Lung microvascular endothelial cell (primary cell): ENCODE data around the gene PADI6. TPM values are rescaled to one million over a fixed set of nuclear protein-coding genes. Genes with fewer than 3 reads are reported as not detected.

Experiments
- DNase-seq, 2 donors: peaks; one replicate each; pipeline versions ENCODE4 v3.0.0 to v3.0.0-alpha.2; 2010; ENCODE audit warnings: low read depth in 2 of 2
- total RNA-seq: library from RNA; depleted of rRNA; stranded (reverse); fragments of >200 nt; gene quantifications from 2 replicates; pipeline ENCODE4 v1.2.1, GENCODE V29; 2014

The PADI6 gene
- total RNA-seq, 1 donor from 2014 or later, result not detected

DNA sequence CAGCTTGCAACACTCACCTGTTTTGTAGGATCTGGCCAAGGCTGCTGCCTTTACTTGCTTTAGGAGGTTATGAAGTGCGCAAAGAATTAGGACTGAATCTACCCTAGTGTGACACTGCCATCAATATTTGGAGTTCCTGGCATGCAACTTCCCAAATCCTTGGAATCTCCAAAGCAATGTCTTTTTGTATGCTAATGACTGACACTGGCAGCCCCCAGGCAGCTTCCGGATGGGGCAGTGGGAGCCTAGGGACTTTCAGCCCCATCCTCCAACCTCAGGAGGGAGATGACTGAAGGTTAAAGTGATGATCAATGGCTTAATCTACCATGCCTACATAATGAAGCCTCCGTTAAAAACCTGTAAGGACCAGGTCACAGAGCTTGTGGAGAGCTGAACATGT, 62.0 kb downstream of the PADI6 start:
- DNase-seq, result no peak

DNA sequence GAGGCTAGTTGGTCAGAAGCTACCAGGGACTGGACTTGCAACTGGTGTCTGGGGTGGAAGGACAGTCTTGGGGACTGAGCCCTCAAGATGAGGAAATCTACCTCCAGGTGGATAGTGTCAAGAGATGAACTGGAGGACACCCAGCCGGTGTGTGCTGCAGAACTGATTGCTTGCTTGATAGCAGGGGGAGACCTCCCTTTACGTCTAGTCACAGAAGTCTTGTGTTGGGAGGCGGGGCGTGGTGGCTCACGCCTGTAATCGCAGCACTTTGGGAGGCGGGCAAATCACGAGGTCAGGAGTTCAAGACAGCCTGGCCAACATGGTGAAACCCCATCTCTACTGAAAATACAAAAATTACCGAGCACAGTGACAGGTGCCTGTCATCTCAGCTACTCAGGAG, 62.6 kb downstream of the PADI6 start:
- no peak for DNase-seq

DNA sequence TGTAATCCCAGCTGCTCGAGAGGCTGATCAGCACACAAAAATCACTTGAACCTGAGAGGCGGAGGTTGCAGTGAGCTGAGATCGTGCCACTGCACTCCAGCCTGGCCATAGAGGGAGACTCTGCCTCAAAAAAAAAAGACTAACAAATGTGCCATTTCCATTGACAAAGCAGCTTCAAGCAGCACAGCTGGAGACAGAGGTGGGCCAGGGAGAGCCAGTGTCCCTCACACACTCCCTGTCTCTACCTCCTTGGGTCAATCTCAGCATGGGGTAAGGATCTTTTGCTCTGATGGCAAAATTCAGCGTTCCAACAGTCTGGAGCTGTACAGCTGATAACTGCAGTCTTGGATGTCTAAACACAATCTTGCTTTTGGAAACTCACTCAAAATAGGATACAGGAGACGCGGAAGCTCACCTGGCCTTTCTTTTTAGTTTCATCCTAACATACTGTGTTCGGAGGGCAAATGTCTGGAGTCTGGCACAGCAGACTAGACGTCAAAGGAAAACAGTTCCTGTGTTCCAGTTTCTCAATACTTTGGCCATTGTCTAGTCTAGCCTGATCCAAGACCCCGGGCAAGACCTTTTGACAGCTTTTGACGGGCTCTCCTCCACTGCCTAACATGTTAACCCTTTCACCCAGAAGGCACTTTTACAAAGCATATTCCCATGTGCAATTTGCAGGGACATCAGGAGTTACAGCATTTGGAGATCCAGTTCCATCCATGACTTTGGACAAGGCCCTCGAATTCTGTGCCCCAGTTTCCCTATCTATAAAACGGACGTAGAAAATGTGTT, 64.6 kb downstream of the PADI6 start:
- DNase-seq, result peak; percentile 15 to 29

- DNase-seq, result peak in 1 of 2 donors; percentile 11
Measured at GRCh38 chr1:17437260-17437579, 65.2 kb downstream of the PADI6 start.

- peak; percentile 50 to 65 for DNase-seq
Measured at GRCh38 chr1:17437580-17438317, 65.8 kb downstream of the PADI6 start.

DNA sequence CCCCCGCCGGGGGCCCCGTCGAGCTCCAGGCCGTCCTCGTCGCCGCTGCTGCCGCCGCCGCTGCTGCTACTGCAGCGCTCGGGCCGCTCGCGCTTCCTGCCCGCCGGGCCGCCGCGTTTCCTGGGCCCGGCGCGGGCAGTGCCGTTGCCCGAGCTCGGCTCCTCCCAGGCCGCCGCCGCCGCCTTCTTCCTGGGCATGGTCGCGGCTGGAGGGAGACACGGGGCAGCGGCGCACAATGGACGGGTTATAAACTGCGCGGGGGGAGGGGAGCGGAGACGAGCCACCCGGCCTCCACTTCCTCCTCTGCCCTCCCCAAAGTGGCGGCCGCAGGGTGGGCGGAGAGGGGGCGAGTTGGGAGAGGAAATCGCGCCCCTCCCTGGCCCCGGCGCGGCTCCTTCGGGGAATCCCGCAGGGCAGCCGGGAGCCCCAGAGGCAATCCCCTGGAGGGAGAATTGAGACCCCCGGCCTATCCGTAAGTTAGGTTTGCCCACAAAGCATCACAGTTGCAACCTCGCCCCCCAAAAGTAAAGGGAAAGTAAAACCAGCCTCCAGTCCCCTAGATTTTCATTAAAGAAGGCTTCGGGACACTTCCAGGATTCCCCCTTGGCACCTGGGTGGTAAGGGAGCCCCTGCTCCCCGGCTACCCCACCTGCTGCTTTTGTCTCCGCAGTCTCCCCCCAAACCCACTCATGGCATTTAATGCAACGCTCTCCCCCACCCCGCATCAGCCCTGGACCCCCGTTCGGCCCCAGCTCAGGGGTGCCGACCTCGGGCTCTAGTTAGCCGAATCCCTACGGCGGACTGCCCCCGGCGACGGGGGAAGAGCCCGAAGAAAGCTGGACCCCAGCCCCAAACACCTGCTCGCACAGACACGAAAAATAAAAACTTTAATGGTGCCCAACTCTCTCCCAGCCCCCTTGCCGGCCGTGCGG, 66.6 kb downstream of the PADI6 start:
- DNase-seq, result peak; percentile 68 to 69

GRCh38 chr1:17439250-17440073, 67.5 kb downstream of the PADI6 start, which contains the start of gene RCC2:
Gene RCC2, minus strand, starts transcription at chr1:17439677. Its CDS starts 1,163 bp downstream, at chr1:17438514.
- peak; percentile 77 to 80 for DNase-seq

- DNase-seq, result no peak
Measured at GRCh38 chr1:17440074-17440826, 68.3 kb downstream of the PADI6 start.

DNA sequence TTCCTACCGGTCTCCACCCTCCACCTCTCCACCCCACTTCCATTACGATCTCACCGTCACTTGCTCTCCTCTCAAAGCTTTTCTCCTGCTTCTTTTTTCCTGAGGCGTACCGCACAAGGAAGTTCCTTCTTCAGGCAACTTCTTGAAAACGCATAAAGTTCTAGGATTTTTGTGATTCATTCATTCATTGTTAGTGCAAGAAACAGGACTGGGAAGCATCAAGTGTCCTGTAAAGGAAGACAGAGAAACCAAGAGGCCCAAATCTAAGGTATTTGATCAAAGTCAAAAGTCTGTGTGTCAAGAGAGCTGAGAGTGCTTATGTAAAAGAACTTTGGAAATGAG, 68.8 kb downstream of the PADI6 start:
- no peak for DNase-seq

GRCh38 chr1:17441265-17441992, 69.4 kb downstream of the PADI6 start:
- no peak for DNase-seq

- DNase-seq, result no peak
Measured at GRCh38 chr1:17441993-17442357, 70.0 kb downstream of the PADI6 start.

- DNase-seq, result no peak
Measured at GRCh38 chr1:17442841-17443240, 70.8 kb downstream of the PADI6 start.

GRCh38 chr1:17447501-17447992, 75.6 kb downstream of the PADI6 start:
- DNase-seq, result no peak

Other genes with a start within 250 kb of the PADI6 start
- under 0.01 TPM in 1 of 2 replicates, not detected in the other for gene PADI1, start 167.1 kb upstream of the PADI6 start, total RNA-seq
- under 0.01 TPM in 1 of 2 replicates, not detected in the other for gene PADI3, start 123.1 kb upstream of the PADI6 start, total RNA-seq
- gene PADI4, start 64.0 kb upstream of the PADI6 start, total RNA-seq, result not detected in 2 replicates
- gene RCC2, start 67.5 kb downstream of the PADI6 start, total RNA-seq, result 54.5 and 80.2 TPM in 2 replicates
- gene ARHGEF10L, start 167.5 kb downstream of the PADI6 start, total RNA-seq, result 0.20 and 0.65 TPM in 2 replicates